Fibroblast of mammary gland (primary cell): ENCODE results near the gene AP1S3.
A peak's percentile ranks its signal among the peaks of the same experiment; 100 is the strongest.

Experiments used
- DNase-seq: peaks from one replicate; pipeline ENCODE4 v3.0.0-alpha.2; 2010; ENCODE audit warnings: low read depth
- H3K4me3 ChIP-seq: 2 replicates; pipeline ENCODE4 v1.5.1; 2011; ENCODE audit warnings: low read depth, mild to moderate bottlenecking, low read length, moderate library complexity; ENCODE audit not compliant: control insufficient read depth
- TF ChIP-seq, protein P1 (sequence below): conservative IDR thresholded peaks from 2 replicates; pipeline ENCODE4 v1.5.1; 2011; ENCODE audit warnings: low read depth, low read length, inconsistent platforms; ENCODE audit not compliant: control insufficient read depth, insufficient read depth

Gene AP1S3

DNA sequence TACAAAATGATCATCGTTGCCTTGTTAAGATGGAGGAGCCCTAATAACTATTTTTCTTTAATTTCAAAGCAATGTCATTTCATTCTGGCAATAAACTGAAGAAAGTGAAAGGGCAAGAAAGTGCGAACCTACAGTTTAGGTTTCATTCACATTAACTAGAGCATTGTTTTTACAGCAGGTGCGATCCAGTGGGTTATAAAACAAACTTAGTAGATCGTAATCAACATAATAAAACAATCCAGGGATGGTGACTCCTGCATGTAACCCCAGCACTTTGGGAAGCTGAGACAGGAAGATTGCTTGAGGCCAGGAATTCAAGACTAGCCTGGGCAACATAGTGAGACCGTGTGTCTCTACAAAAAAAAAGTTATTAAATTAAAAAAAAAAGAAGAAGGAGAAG, 51.1 kb downstream of the AP1S3 start:
- H3K4me3 ChIP-seq, result no peak overlapping the region
- no peak for DNase-seq
- TF ChIP-seq, protein P1, sequence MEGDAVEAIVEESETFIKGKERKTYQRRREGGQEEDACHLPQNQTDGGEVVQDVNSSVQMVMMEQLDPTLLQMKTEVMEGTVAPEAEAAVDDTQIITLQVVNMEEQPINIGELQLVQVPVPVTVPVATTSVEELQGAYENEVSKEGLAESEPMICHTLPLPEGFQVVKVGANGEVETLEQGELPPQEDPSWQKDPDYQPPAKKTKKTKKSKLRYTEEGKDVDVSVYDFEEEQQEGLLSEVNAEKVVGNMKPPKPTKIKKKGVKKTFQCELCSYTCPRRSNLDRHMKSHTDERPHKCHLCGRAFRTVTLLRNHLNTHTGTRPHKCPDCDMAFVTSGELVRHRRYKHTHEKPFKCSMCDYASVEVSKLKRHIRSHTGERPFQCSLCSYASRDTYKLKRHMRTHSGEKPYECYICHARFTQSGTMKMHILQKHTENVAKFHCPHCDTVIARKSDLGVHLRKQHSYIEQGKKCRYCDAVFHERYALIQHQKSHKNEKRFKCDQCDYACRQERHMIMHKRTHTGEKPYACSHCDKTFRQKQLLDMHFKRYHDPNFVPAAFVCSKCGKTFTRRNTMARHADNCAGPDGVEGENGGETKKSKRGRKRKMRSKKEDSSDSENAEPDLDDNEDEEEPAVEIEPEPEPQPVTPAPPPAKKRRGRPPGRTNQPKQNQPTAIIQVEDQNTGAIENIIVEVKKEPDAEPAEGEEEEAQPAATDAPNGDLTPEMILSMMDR, result no peak

DNA sequence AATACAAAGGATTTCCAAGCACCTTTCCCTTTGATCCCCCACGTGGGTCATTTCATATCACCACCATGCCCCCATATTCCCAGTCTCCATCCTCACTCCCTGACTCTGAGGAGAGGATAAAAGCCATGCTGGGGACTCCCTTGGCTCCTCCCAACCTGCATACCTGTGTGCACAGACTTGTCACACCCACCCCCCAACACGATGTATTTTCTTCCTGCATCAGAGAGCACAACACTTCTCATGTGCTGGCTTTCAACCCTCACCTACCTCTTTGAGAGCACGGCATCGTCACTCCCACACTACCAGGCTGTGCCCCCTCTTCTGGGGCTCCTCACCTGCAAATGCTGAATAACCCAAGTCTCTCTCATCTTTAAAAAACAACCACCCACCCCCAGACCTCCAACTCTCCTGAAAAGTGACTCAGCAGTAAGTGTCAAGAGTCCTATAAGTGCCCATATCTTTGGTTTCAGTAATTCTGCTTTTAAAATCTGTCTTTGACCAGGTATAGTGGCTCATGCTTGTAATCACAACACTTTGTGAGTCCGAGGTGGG, 53.1 kb downstream of the AP1S3 start:
- TF ChIP-seq, protein P1, result no peak
- no peak for DNase-seq
- H3K4me3 ChIP-seq, result no peak overlapping the region

DNA sequence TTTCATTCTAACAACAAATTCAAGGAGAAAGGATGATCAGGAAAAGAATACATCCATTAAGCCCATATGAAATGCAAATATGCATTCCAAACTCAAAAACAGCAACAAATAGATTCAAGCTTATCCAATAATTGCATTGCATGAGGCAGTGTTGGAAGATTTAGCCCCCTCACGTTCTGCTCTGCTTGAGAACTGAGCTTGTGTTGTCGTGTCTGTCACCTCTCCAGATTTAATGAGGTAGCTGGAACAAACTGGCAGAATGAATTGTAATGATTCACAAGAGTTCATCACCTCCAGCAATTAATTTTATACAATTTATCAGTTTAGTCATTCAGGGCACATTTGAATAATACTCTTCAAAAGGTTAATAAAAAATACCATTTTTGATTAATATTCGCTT, 54.8 kb downstream of the AP1S3 start:
- TF ChIP-seq, protein P1, result no peak
- H3K4me3 ChIP-seq, result no peak overlapping the region
- DNase-seq, result no peak

DNA sequence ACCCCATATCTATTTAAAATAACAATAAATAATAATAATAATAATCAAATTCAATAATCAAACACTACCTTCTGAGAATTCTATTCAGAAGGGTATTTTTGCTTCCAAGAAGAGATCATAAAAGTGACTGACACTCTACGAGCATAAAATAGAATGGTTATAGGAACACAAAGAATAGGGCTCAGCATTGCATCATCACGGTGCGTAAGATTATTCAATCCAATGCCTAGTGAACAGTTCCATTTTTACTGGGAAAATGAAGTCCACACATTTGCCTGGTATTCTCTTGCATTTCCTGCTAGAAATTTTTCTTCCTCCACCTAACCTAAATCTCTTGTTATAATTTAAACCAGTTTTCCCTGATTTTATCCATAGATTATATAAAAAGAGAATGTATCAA, 55.8 kb downstream of the AP1S3 start:
- TF ChIP-seq, protein P1, result no peak
- no peak overlapping the region for H3K4me3 ChIP-seq
- DNase-seq, result no peak

DNA sequence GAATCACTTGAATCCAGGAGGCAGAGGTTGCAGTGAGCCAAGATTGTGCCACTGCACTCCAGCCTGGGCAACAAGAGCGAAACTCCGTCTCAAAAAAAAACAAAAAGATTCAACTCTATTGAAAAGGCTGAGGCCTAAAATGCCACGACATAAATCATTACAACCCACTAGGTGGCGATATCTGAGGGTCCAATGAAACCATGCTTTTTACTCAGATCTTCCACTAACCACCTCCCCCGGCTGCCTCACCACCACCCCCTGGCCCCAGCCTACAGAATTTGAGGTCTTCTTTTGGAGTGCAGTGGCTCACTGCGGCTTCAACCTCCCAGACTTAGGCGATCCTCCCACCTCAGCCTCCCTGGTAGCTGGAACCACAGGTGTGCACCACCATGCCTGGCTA, 57.5 kb downstream of the AP1S3 start:
- DNase-seq, result peak; percentile 65
- no peak overlapping the region for H3K4me3 ChIP-seq

DNA sequence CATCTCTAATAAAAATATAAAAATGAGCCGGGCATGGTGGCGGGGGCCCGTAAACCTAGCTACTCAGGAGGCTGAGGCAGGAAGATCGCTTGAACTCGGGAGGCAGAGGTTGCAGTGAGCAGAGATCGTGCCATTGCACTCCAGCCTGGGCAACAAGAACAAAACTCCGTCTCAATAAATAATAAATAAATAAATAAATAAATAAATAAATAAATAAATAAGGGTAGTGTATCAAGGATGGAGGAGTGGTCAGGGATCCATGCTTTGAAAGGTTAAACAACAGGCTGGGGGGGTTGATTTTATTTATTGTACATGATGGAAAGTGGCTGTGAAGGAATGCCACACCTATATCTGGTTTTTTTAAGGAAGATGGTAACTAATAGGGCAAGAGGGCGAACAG, 63.2 kb downstream of the AP1S3 start:
- DNase-seq, result no peak
- no peak overlapping the region for H3K4me3 ChIP-seq
- TF ChIP-seq, protein P1, result no peak

More for the DNA sequence above, 57.5 kb downstream of the AP1S3 start:
- TF ChIP-seq, protein P1, result peak; percentile 51

DNA sequence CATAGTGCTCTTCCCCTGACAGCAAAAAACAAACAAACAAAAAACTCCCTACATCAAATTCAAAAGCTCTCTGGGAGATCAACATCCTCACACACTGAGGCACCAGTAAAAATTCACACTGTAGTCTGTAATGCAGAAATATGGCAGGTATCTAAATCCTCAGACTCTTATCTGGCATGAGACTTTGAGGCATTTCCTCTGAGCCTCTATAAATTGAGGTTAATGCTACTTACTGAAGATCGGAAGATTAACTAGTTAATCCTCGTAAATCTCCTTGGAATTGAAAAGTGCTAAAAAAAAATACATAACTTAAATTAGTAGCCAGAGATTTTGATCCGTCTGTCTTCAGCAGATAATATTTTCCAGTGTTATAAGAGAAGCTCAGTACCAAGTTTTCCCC, 65.0 kb downstream of the AP1S3 start:
- H3K4me3 ChIP-seq, result no peak overlapping the region
- no peak for DNase-seq
- TF ChIP-seq, protein P1, result no peak
